Uterus (tissue), 4 donors: ENCODE results near the gene MT1A. TPM values are rescaled to one million over a fixed set of nuclear protein-coding genes. Genes with fewer than 3 reads are reported as not detected.
"Not testable (repeated sequence)": the region's sequence is repeated elsewhere in the genome, so short reads cannot be mapped to it uniquely, and the experiment has no call there.

Source experiments
- DNase-seq, 2 donors: peaks; one replicate each; pipeline ENCODE4 v3.0.0-alpha.2; 2019 to 2020
- H3K27ac ChIP-seq, 2 donors: fragments of 200-600 bp; sonication (generic); 1 replicate in 1 of 2; 2 replicates in 1 of 2; pipeline ENCODE4 v1.5.1; 2016 to 2018
- H3K27me3 ChIP-seq, 2 donors: fragments of 200-600 bp; sonication (generic); one replicate each; pipeline ENCODE4 v1.5.1; 2018 to 2019; ENCODE audit warnings: control low read depth in 1 of 2
- H3K36me3 ChIP-seq, 2 donors: fragments of 200-600 bp; sonication (generic); one replicate each; pipeline ENCODE4 v1.5.1; 2019; ENCODE audit warnings: control low read depth in 1 of 2
- H3K4me1 ChIP-seq, 2 donors: fragments of 200-600 bp; sonication (generic); one replicate each; pipeline ENCODE4 v1.5.1; 2018 to 2019; ENCODE audit warnings: control low read depth in 1 of 2
- H3K4me3 ChIP-seq, 2 donors: fragments of 200-600 bp; sonication (generic); 1 replicate in 1 of 2; 2 replicates in 1 of 2; pipeline ENCODE4 v1.5.1; 2018 to 2019; ENCODE audit warnings: mild to moderate bottlenecking in 1 of 2
- H3K9me3 ChIP-seq, 2 donors: fragments of 200-600 bp; sonication (generic); one replicate each; pipeline ENCODE4 v1.5.1; 2019; ENCODE audit warnings: control low read depth in 1 of 2
- CTCF ChIP-seq, 4 experiments: fragments of 200-600 bp in 2 of 4; fragments of 450-650 bp in 2 of 4; sonication (generic) in 2 of 4; IDR thresholded peaks; one replicate each; pipeline ENCODE4 v1.5.1; 2016 to 2019; ENCODE audit warnings: antibody characterized with exemption in 4 of 4, mild to moderate bottlenecking in 2 of 4, moderate library complexity in 1 of 4
- POLR2A ChIP-seq, 2 donors: fragments of 450-650 bp; IDR thresholded peaks; one replicate each; pipeline ENCODE4 v1.6.1; 2016; ENCODE audit warnings: antibody characterized with exemption in 2 of 2, mild to moderate bottlenecking in 1 of 2, moderate library complexity in 1 of 2
- intact Hi-C: fragments of 100-400 bp; cut with DNase I; formaldehyde crosslinking; loops from one replicate; pipeline ENCODE4 v1.15.1; 2023; ENCODE audit warnings: low total_unique reads
- total RNA-seq, 4 donors: library from RNA; depleted of rRNA in 3 of 4; stranded (reverse); fragments of >200 nt in 3 of 4; gene quantifications; one replicate each; pipeline versions ENCODE4 v1.1.0 to v1.2.4, GENCODE V29; 2014 to 2023
- donor health status: DM: yes; HTN: yes; CAD: no.

The MT1A gene
- total RNA-seq, 4 donors from 2014 or later, result 13.8 TPM; not detected in 3

- no peak within 1 kb of the TSS for H3K27ac ChIP-seq
- intact Hi-C loops, result no loop called here
- no peaks in the 10 kb centered on the region for H3K36me3 ChIP-seq
- H3K27me3 ChIP-seq, result peaks cover 0 to 11% of the 10 kb centered on the region in 2 donors
- peaks cover 0 to 2% of the 10 kb centered on the region in 2 donors for H3K4me1 ChIP-seq
- no peak within 1 kb of the TSS for H3K4me3 ChIP-seq
- no peaks in the 10 kb centered on the region for H3K9me3 ChIP-seq
- no peak for DNase-seq
- TF ChIP-seq POLR2A (IDR thresholded peaks at IDR 0.05) (no peak), CTCF (IDR thresholded peaks at IDR 0.05) (no peak)
These were observed 29.4 kb downstream of the MT1A start, which contains the start of gene MT1G for GRCh38 chr16:56667581-56668571. Gene MT1G (minus strand): TSS chr16:56668065. CDS start chr16:56667993, 72 bp downstream.

GRCh38 chr16:56669005-56669839 lies 30.8 kb downstream of the MT1A start, which contains the start of gene MT1H:
Gene MT1H (plus strand): TSS chr16:56669814. CDS start chr16:56669885, 71 bp downstream.
- DNase-seq, result no peak
- no peaks in the 10 kb centered on the region for H3K36me3 ChIP-seq
- H3K4me3 ChIP-seq, result no peak within 1 kb of the TSS
- intact Hi-C loops, result no loop called here
- H3K4me1 ChIP-seq, result no peaks in the 10 kb centered on the region
- no peaks in the 10 kb centered on the region for H3K9me3 ChIP-seq
- TF ChIP-seq POLR2A (IDR thresholded peaks at IDR 0.05) (no peak), CTCF (IDR thresholded peaks at IDR 0.05) (no peak)
- peaks cover 0 to 11% of the 10 kb centered on the region in 2 donors for H3K27me3 ChIP-seq
- no peak within 1 kb of the TSS for H3K27ac ChIP-seq

DNA sequence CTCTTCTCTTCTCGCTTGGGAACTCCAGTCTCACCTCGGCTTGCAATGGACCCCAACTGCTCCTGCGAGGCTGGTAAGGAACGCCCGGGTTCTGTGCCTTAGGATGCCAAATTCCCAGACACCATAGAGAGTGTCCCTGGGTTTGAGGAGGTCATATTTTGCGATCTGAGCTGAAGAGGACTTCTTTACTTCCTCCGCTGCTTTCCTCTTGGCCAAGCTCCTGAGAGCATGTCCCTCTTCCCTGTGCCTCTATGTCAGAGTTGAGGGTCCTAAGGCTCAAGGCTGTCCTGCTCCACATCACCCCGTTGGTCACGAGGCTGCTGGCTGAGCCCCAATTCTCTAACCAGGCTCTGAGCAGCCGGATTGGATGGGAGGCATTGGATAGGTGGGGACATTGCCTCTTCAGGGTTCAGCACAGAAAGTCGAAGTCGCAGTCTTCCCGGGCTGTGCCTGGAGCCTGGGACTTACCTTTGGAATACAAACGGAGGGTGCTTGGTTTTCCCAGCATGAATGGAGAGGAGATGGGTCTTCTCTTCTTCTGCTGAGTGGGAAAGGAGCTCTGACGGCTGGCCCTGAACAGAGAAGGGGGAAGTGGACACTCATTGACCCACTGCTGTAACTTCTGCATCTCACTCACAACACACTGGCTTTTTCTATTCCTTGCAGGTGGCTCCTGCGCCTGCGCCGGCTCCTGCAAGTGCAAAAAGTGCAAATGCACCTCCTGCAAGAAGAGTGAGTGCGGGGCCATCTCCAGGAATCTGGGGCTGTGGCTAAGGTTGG lies 31.6 kb downstream of the MT1A start:
- Histone ChIP-seq H3K4me1 (no peaks in the 10 kb centered on the region), H3K27ac (no peak overlapping the region), H3K36me3 (no peaks in the 10 kb centered on the region), H3K9me3 (no peaks in the 10 kb centered on the region), H3K4me3 (no peak overlapping the region), H3K27me3 (peaks cover 0 to 11% of the 10 kb centered on the region in 2 donors)
- no peak for DNase-seq
- TF ChIP-seq CTCF (IDR thresholded peaks at IDR 0.05) (no peak), POLR2A (IDR thresholded peaks at IDR 0.05) (no peak)
- intact Hi-C loops, result no loop called here

GRCh38 chr16:56670620-56670934 lies 32.1 kb downstream of the MT1A start:
- intact Hi-C loops, result no loop called here
- no peaks in the 10 kb centered on the region for H3K36me3 ChIP-seq
- H3K4me1 ChIP-seq, result no peaks in the 10 kb centered on the region
- no peak for DNase-seq
- H3K9me3 ChIP-seq, result no peaks in the 10 kb centered on the region
- peaks cover 0 to 11% of the 10 kb centered on the region in 2 donors for H3K27me3 ChIP-seq
- no peak overlapping the region for H3K27ac ChIP-seq
- TF ChIP-seq POLR2A (IDR thresholded peaks at IDR 0.05), result no peak
- TF ChIP-seq CTCF (IDR thresholded peaks at IDR 0.05), result no peak
- H3K4me3 ChIP-seq, result no peak overlapping the region

- H3K9me3 ChIP-seq, H3K36me3 ChIP-seq, H3K4me3 ChIP-seq, H3K27ac ChIP-seq, H3K4me1 ChIP-seq, DNase-seq, intact Hi-C loops: not testable (repeated sequence)
- H3K27me3 ChIP-seq, result peaks cover 3 to 11% of the 10 kb centered on the region in 2 donors
These were observed 33.2 kb downstream of the MT1A start for GRCh38 chr16:56671691-56672090.

DNA sequence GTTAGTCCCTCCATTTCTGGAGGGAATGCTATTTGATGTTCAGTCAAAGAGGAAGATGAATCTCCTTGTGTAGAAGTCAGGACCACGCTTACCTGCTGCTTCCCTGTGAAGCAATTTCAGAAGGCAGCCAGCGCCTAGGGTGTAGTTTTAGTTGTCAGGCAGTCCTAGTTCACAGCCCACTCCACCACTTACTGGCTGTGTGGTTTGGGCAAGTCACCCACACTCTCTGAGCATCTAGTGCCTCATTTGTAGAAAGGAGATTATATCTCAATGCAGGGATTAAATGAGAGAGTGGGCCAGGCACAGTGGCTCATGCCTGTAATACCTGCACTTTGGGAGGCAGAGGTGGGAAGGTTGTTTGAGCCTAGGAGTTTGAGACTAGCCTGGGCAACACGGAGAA lies 33.7 kb downstream of the MT1A start:
- H3K4me3 ChIP-seq, DNase-seq: not testable (repeated sequence)
- peaks cover 3 to 11% of the 10 kb centered on the region in 2 donors for H3K27me3 ChIP-seq

More for the DNA sequence above, 33.7 kb downstream of the MT1A start:
- H3K4me1 ChIP-seq, intact Hi-C loops, H3K27ac ChIP-seq, H3K9me3 ChIP-seq, H3K36me3 ChIP-seq: not testable (repeated sequence)
